Measurements from ENCODE around the gene MOCOS.
"Not testable (repeated sequence)": the region's sequence is repeated elsewhere in the genome, so short reads cannot be mapped to it uniquely, and the experiment has no call there.

The MOCOS gene

GRCh38 chr18:36200354-36200771 lies 13.1 kb downstream of the MOCOS start:
- no peak for DNase-seq

DNA sequence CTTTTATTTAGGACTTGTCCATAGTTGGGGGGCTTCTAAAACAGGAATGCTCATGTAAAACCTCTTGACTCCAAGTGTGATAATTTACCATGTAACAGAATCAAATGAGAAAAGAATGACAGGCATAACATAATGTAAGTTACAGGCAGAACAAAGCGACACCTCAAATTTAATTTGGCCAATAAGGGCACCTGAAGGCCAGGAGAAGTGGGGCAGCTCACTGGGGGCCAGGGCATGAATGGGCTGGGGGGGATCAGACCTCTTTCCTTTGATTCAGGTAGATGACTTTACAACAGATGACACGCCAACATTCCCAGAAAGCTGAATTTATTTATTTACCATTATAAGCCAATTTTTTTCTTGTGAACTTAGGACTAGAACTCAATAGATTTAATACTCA lies 14.5 kb downstream of the MOCOS start:
- no peak for DNase-seq

DNA sequence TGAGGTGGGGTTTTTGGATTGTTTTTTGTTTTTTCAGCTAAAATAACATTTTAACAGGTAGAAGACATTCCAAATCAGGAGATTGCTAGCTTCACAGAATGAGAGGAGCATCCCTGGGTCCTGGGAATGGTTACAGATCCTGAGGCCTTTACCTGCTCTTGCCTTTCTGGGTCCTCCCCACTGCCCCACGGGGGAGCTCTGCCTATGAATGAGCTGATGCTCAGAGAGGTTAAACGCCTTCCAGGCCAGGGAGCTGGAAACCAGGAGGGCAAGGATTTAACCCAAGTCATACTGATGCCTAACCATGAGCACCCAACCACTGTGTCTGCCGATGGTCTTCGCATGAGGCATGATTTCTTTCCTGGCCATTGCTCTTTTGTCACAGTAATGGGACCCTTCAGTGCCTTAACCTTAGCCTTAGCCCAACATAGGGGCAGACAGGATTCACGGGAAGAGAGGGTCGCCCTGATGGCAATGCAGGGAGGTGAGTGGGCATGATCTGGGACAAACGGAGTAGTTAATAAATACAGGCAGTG lies 16.1 kb downstream of the MOCOS start:
- no peak for DNase-seq

DNA sequence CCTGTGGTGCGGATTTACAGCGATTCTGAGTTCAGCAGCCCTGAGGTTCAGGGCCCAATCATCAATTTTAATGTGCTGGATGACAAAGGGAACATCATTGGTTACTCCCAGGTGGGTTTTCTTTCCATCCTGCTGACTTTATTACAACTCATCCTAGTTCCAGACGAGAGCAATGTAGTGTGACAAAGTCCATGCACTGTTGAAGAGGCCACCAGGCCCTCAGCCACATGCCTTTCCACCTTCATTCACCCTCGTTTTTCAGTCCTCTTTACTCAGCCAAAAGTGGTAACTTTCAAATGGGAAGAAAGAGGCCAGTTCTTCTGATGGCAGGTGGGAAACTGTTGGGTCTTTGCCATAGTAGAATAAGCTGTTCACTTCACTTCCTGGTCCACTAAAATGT lies 17.9 kb downstream of the MOCOS start:
- no peak for DNase-seq

- no peak for DNase-seq
These were observed 20.0 kb downstream of the MOCOS start for GRCh38 chr18:36207303-36207702.

DNA sequence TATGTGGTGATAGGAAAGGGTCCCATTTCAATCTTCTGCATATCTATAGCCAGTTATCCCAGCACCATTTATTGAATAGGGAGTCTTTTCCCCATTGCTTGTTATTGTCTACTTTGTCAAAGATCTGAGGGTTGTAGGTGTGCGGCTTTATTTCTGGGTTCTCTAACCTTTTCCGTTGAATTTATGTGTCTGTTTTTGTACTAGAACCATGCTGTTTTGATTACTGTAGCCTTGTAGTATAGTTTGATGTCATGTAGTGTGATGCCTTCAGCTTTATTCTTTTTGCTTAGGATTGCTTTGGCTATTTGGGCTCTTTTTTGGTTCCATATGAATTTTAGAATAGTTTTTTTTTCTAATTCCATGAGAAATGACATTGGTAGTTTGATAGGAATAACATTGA lies 20.7 kb downstream of the MOCOS start:
- DNase-seq, result not testable (repeated sequence)

DNA sequence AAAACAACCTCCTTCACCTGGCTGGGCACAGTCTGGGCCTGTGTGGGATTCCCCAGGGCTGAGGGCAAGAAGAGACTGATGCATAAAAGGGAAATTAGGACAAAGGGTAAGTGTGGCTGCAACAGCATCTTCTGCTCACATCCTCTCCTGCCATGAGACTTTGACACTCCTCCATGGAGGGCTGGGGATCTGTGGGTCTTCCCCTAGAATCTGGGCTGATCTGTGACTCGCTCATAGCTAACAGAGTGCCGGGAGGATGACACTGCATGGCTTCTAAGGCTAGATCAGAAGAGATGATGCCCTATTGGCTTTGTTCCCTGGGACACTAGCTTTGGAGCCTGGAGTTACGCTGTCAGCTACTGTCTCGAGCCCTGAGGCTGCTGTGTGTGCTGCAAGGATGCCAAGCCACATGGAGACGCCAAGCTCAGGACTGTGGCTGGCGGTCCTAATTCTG lies 24.3 kb downstream of the MOCOS start:
- no peak for DNase-seq

DNA sequence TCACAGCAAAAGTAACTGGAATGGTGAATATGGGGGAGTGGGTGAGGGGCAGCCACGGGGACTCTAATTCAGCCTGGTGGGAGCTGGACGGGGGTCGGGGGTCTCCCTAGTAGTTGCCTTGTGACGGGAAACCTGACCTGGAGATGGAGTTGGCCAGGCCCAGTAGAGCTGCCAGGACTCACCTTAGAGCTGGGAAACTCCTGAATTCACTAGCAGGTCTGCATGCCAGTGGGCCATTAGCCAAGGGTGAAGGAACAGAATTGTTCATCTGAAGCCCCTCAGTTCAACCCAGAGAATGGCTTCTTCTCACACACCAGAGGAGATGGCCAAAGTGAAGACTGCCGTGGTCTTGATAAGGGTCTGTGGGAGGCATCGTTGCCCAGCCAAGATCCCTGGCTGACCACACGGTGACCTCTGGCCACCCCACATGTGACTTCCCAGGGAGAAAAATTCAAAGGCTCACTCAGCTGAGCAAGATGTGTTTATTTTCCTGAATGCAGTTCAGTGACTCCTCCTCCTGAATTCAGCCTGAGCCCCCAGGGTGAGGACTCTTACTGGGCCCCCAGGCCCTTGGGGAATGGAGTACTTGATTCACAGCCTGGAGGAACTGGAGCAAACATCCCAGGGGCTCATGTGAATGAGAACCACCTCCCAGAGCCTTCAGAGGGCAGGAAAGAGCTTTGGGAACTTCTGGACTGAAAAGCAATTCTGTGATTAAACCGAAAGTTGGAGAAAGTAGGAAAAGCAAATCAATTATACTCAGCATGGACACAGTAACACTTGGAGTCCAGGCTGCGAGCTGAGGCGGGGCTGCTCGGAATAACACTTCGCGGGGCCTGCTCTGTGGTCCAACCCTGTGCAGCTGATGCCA lies 25.2 kb downstream of the MOCOS start:
- DNase-seq, result peak in 2 of 58 donors; percentile 6 to 19

- no peak for DNase-seq
These were observed 27.5 kb downstream of the MOCOS start for GRCh38 chr18:36214811-36215210.

GRCh38 chr18:36215577-36215976 lies 28.3 kb downstream of the MOCOS start:
- DNase-seq, result no peak

- DNase-seq, result no peak
These were observed 30.1 kb downstream of the MOCOS start for GRCh38 chr18:36217348-36217747.

DNA sequence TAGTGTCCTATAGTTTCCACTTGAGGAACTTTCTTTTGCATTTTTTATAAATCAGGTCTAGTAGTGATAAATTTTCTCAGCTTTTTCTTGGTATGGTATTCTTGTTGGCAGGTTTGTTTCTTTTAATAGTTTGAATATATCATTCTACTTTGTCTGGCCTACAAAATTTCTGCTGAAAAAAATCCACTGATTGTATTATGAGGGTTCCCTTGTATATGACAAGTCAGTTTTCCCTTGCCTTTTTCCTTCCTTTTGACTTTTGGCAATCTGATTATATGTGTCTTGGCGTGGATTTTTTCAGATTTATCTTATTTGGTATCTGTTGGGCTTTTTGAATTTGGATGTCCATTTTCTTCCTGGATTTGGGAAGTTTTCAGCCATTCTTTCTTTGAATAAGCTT lies 41.9 kb downstream of the MOCOS start:
- no peak for DNase-seq

GRCh38 chr18:36240510-36240909 lies 53.2 kb downstream of the MOCOS start:
- not testable (repeated sequence) for DNase-seq

DNA sequence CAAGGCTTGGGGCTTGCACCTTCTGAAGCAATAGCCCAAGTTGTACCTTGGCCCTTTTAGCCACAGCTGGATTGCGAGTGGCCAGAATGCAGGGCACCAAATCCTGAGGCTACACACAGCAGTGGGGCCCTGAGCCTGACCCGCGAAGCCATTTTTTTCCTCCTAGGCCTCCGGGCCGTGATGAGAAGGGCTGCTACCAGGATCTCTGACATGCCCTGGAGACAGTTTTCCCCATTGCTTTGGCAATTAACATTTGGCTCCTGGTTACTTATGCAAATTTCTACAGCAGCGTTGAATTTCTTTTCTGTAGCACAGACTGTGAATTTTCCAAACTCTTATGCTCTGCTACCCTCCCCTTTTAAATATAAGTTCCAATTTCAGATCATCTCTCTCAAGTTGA lies 54.5 kb downstream of the MOCOS start:
- DNase-seq, result no peak

DNA sequence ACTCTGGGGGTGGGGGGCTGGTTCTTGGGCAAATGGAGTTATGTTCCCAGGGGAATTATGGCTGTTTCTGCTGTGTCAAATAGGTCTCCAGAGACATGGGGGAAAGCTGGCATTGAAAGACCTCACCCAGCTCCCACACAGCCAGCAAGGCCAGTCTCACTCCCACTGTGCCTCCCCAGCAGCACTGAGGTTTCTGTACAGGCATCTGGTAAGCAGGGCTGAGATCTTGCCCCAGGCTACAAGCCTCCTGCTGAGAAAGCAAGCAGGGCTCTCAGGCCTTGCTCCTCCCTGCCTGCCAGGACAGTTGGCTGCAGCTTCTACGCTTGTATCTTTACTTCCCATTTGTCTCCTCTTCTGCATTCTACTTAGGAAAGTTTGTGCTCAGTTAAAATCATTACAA lies 59.7 kb downstream of the MOCOS start:
- no peak for DNase-seq

GRCh38 chr18:36249392-36249791 lies 62.1 kb downstream of the MOCOS start:
- DNase-seq, result no peak

DNA sequence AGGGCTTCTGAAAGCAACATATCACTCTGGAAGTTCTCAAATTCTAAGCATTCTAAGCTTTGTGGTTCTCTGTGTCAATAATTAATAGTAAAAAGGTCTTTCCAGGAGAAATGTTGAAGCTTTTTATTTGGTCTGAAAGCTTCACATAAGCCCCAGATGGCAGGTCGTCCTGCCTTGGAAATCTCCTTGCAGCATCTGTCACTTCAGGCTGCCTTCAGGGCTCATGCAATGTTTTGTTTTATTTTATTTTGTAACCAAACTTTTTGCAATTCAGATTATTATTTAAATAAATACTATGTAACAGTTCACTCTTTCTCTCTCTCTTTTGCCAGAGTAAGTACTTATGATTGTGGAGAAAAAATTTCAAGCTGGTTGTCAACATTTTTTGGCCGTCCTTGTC lies 63.5 kb downstream of the MOCOS start:
- DNase-seq, result no peak

GRCh38 chr18:36255072-36255698 lies 67.9 kb downstream of the MOCOS start:
- DNase-seq, result no peak

- DNase-seq, result no peak
These were observed 68.8 kb downstream of the MOCOS start for GRCh38 chr18:36256094-36256493.

DNA sequence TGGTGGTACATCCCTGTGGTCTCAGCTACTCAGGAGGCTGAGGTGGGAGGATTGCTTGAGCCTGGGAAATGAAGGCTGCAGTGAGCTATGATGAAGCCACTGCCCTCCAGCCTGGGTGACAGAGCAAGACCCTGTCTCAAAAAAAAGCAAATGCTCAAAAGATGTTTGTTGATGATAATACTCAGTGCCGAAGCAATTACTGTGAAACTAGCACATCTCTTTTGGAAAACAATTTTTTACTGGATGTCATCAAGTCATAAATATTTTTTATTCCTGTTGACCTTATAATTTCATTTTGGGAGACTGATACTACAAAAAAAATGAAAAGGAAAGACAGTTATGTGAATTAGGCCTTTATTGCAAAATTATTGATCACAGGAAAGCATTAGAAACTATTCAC lies 75.7 kb downstream of the MOCOS start:
- no peak for DNase-seq

GRCh38 chr18:36264283-36264682 lies 77.0 kb downstream of the MOCOS start:
- DNase-seq, result no peak

GRCh38 chr18:36265015-36265414 lies 77.7 kb downstream of the MOCOS start:
- DNase-seq, result no peak

DNA sequence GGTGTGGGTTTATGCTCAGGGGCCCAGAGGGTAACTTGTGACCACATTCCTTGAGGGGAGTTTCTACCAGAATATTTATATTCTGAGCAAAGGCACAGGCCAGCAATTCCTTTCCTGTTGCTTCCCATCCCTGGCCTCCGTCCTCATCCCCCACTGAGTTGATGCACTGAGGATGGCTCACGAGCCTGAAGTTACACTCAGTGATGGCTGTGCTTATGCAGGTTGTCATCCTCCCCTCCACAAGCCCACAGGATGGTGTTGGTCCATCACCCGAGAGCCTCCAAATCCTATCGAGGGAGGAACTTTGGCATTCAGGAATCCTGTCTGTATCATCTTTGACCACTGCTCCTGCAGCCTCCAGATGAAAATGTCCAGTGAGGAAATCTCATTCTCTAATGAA lies 81.9 kb downstream of the MOCOS start:
- DNase-seq, result no peak
